ENCODE measurements around the gene PRDX2. TPM values are rescaled to one million over a fixed set of nuclear protein-coding genes. Genes with fewer than 3 reads are reported as not detected.
A peak's percentile ranks its signal among the peaks of the same experiment; 100 is the strongest.

PRDX2 gene
- total RNA-seq, 1 donor from 2014 or later, result 294 TPM

DNA sequence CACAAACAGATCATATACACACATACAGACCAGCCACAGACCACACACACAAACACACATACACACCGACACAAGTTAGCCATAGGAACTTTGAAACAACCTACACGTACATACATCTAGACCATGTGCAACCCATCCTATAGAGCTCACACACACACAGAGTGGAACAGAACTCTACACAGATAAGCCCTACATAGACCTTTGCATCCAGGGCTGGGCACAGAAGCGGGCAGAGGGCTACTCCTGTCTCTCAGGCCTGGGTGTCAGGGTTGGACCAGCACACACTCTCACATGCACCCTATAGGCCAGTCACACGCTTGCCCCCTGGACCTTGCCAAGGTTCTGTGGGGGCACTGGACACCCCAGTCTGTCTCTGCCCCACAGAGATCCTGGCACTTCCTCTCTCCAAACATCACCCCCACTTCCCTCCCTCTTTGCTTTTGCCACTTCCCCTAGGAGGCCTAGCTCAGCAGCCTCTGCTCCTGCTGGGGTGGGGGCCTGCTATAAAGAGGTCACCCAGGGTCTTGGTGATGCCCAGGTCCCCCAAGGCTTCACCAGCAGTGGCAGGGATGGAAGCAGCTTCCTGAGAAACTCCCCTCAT, 16.1 kb downstream of the PRDX2 start:
- peak; percentile 71 for DNase-seq
- no peak overlapping the region for H3K27ac Mint-ChIP-seq
- no peaks in the 10 kb centered on the region for H3K9me3 Mint-ChIP-seq
- H3K36me3 Mint-ChIP-seq (ENCODE audit: low read depth), result no peaks in the 10 kb centered on the region
- H3K4me1 Mint-ChIP-seq, result peaks cover 25% of the 10 kb centered on the region
- intact Hi-C loops (cut with micrococcal nuclease), result no loop called here
- no peak overlapping the region for H3K4me3 Mint-ChIP-seq
- no peaks in the 10 kb centered on the region for H3K27me3 Mint-ChIP-seq

DNA sequence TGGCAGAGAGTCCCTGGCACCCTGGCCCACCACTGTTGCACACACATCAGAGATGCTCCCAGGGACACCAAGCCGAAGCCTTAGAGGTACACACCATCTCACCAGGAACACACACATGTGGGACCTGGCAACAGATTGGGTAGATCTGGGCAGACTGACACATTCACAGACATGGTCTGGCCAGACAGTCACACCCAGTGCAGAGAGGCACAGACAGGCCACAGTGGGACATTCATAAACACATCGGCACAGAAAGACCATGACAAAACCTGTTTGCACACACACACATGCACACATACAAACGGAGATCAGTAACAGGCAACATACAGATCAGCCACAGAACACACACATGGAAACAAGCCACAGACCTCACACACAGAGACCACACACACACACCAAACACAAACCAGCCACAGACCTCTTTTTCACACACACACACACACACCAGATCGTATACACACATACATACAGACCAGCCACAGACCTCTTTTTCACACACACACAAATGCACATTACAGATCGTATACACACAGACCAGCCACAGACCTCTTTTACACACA, 16.6 kb downstream of the PRDX2 start:
- peak; percentile 81 for DNase-seq
- H3K4me3 Mint-ChIP-seq, result no peak overlapping the region
- no peaks in the 10 kb centered on the region for H3K36me3 Mint-ChIP-seq (ENCODE audit: low read depth)
- H3K4me1 Mint-ChIP-seq, result peaks cover 21% of the 10 kb centered on the region
- H3K27ac Mint-ChIP-seq, result no peak overlapping the region
- intact Hi-C loops (cut with micrococcal nuclease), result no loop called here
- H3K27me3 Mint-ChIP-seq, result no peaks in the 10 kb centered on the region
- no peaks in the 10 kb centered on the region for H3K9me3 Mint-ChIP-seq

DNA sequence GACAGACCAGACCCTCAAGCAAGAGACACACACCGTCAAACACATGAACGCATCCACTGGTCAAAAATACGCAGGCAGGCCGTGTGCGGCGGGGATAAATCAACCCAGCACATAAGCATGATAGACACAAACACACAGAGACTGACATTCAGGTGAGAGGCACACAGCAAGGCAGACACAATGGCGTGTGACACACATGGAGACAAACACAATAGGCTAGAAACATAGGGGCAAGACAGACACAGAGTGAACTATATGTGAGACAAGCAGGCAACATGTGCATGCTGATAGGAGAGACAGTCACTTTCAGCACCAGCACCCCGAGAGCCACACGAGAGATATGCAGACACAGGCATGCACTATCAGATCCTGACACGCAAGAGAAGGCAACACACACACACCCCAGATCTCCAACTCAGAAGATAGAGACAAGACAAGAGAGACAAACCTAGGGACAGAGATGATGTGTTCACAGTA, 17.2 kb downstream of the PRDX2 start:
- intact Hi-C loops (cut with micrococcal nuclease), result no loop called here
- Mint-ChIP-seq H3K27ac (no peak overlapping the region), H3K4me3 (no peak overlapping the region), H3K27me3 (no peaks in the 10 kb centered on the region), H3K36me3 (ENCODE audit: low read depth) (no peaks in the 10 kb centered on the region), H3K4me1 (peaks cover 24% of the 10 kb centered on the region), H3K9me3 (no peaks in the 10 kb centered on the region)
- DNase-seq, result peak; percentile 75

DNA sequence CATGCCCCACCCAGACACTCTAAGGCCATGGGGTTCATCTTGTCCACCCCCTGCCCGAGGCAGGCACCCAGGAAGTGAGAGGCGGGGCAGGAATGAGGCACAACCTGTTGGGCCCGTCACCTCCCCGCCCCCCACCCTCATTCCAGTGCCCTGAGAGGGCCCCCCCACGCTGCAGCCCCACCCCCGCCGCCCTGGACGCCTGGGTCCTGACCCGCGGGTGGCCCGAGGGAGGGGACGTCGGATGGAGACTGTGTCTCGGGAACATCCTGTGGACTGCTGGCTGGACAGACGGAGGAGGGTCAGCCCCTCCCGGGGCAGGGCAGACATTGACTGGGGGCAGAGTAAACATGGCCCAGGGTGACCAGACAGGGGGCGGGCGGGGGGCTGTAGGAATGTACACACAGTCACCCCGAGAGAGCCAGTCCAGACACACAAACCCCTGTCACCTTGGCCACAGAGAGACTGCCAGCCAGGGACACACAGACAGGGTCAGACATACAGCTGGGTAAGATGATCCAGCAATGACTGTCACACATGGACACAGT, 17.7 kb downstream of the PRDX2 start:
- H3K9me3 Mint-ChIP-seq, result no peaks in the 10 kb centered on the region
- intact Hi-C loops (cut with micrococcal nuclease), result no loop called here
- H3K4me1 Mint-ChIP-seq, result peaks cover 24% of the 10 kb centered on the region
- DNase-seq, result peak; percentile 71
- no peaks in the 10 kb centered on the region for H3K27me3 Mint-ChIP-seq
- H3K36me3 Mint-ChIP-seq (ENCODE audit: low read depth), result no peaks in the 10 kb centered on the region
- H3K27ac Mint-ChIP-seq, result no peak overlapping the region
- H3K4me3 Mint-ChIP-seq, result peak overlapping the region; percentile 78

DNA sequence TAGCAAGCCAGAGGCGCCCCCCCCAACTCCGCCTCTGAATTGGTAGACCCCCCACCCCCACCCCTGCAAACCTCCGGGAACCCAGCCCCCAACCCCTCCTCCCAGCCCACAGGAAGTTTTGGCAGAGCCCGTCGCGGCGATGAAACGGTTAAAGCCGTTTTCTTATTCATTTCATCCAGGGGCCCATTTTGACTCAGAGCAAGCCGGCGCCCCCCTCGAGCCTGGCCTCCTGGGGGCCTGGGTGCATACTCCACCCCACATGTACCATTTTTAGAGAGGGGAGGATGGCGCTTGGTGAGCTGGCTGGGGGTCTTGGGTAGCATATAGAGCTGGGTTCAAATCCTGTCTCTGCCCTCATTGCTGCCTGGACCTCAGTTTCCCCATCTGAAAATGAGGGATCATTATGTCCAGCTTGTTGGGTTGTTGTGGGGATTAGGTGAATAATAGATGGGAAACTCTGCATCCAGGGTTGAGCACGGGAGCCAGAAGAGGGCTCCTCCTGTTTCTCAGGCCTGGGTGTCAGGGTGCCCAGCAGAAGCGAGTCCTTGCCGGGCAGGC, 18.2 kb downstream of the PRDX2 start:
- peaks cover 25% of the 10 kb centered on the region for H3K4me1 Mint-ChIP-seq
- H3K36me3 Mint-ChIP-seq (ENCODE audit: low read depth), result no peaks in the 10 kb centered on the region
- no peaks in the 10 kb centered on the region for H3K27me3 Mint-ChIP-seq
- intact Hi-C loops (cut with micrococcal nuclease), result no loop called here
- DNase-seq, result peak; percentile 85
- peak overlapping the region; percentile 78 for H3K4me3 Mint-ChIP-seq
- no peaks in the 10 kb centered on the region for H3K9me3 Mint-ChIP-seq
- H3K27ac Mint-ChIP-seq, result no peak overlapping the region

DNA sequence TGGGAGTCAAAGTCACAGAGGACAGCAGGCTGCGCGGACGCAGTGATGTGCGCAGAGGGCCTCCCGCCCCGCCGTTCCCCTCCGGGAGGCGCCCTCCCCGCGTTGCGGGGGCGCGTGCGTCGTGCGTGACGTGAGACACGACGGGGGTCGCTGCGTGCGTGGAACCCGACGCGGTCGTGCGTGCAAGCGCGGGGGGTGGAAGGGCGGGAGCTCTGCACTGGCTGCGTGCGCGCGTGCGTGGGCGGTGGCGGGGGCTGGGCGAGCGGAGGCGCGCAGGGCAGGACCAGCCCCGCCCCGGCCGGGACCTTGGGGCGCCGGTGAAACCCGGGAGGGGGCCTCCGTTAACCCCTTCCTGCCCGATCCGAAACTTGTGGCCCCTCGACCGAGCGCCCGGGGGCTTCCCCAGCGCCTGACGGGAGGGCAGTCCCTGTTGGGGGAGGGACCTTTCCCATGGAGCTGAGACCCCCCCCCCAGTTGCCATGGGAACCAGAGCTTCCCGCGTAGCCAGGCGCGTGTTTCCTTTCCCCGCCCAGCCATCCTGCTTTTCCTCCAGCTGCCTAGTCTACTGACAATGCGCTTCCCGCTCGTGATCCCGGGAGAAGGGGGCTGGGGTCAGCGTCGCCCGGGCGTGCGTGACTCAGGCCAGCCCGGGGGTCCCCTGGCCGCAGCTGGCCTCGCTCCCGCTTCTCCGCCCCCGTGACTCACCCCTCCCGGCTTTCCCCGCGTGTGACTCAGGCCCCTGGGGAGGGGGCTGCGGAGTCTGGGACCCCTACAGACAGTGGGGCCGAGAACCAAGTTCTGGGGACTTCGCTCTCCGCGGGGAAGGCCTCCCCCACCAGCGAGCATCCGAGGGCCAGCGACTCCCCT, 18.9 kb downstream of the PRDX2 start:
- Mint-ChIP-seq H3K36me3 (ENCODE audit: low read depth) (no peaks in the 10 kb centered on the region), H3K9me3 (no peaks in the 10 kb centered on the region), H3K4me1 (peaks cover 25% of the 10 kb centered on the region), H3K27me3 (no peaks in the 10 kb centered on the region), H3K4me3 (peak overlapping the region; percentile 87), H3K27ac (no peak overlapping the region)
- DNase-seq, result peak; percentile 97
- intact Hi-C loops (cut with micrococcal nuclease), result loop anchor here (1.0 kb wide), 1 partner anchor 9 kb away; the partner anchor contains the start of gene JUNB

DNA sequence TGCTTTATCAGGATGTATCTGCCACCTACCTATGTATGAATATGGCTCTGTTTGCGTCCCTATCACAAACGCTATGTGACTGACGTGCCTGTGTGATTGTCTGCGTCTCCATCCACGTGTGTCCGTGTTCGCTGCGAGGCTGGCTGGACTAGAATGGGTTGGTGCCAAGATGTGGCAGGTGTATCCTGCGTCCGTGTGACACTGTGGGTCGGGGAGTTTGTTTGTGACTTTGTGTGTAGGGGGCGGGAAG, 19.5 kb downstream of the PRDX2 start:
- H3K4me3 Mint-ChIP-seq, result peak overlapping the region; percentile 87
- intact Hi-C loops (cut with micrococcal nuclease), result loop anchor here (1.0 kb wide), 1 partner anchor 9 kb away; the partner anchor contains the start of gene JUNB
- H3K4me1 Mint-ChIP-seq, result peaks cover 29% of the 10 kb centered on the region
- no peaks in the 10 kb centered on the region for H3K27me3 Mint-ChIP-seq
- no peak for DNase-seq
- H3K36me3 Mint-ChIP-seq (ENCODE audit: low read depth), result no peaks in the 10 kb centered on the region
- no peak overlapping the region for H3K27ac Mint-ChIP-seq
- H3K9me3 Mint-ChIP-seq, result no peaks in the 10 kb centered on the region

DNA sequence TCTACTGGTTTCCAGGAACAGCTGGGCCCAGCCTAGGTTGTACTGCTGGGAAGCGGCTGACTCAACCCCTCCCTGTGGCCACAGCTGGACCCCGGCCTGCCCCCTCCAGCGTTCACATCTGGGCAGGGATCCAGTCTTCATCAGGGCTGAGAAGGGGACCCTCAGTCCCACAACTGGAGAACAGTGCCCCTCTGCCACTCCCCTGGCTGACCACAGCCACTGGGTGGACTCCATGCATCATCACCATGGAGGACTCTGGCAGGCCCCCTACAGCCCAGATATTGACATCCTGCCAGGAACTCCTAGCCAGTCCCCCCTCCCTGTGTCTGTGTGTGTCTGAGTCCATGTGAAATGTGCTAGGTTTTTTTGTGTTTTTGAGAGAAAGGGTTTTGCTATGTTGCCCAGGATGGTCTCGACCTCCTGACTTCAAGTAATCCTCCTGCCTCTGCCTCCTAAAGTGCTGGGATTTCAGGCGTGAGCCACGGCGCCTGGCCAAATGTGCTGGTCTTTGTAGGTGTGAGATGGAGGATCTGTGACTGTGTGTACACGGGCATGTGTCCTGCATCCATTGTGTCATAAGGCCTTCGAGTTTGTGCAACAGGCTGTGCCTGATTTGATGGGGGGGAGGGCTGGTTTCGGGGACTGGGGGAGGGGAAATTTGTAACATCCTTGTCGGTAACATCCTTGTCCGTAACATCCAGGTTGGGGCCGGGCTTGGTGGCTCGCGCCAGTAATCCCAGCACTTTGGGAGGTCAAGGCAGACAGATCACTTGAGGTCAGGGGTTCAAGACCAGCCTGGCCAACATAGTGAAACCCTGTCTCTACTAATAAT, 22.2 kb downstream of the PRDX2 start:
- H3K27me3 Mint-ChIP-seq, result no peaks in the 10 kb centered on the region
- H3K4me3 Mint-ChIP-seq, result peak overlapping the region; percentile 96
- H3K36me3 Mint-ChIP-seq (ENCODE audit: low read depth), result no peaks in the 10 kb centered on the region
- intact Hi-C loops (cut with micrococcal nuclease), result loop anchor here (5.0 kb wide), 1 partner anchor 58 kb away; the partner anchor contains the start of gene MAST1
- H3K4me1 Mint-ChIP-seq, result peaks cover 33% of the 10 kb centered on the region
- peak overlapping the region; percentile 92 for H3K27ac Mint-ChIP-seq
- DNase-seq, result peak; percentile 68
- H3K9me3 Mint-ChIP-seq, result no peaks in the 10 kb centered on the region

DNA sequence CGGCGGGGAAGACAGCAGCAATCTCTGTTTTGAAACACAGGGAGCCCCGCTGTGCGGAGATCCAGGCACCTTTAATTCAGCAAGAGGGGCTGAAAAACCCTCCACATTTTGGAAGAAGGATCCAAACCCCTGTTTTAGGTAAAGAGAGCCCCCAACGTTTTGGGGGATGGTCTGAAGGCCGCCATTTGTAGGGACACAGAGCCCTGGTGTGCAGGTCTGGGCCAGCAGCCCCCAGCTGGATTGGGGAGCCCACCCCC, 22.8 kb downstream of the PRDX2 start:
- Mint-ChIP-seq H3K36me3 (ENCODE audit: low read depth) (no peaks in the 10 kb centered on the region), H3K27me3 (no peaks in the 10 kb centered on the region), H3K9me3 (no peaks in the 10 kb centered on the region), H3K4me3 (peak overlapping the region; percentile 96), H3K4me1 (peaks cover 35% of the 10 kb centered on the region), H3K27ac (peak overlapping the region; percentile 92)
- intact Hi-C loops (cut with micrococcal nuclease), result loop anchor here (1.0 to 5.0 kb wide), 2 partner anchors 12 to 58 kb away; partner anchors contain the start of genes JUNB and MAST1
- no peak for DNase-seq

DNA sequence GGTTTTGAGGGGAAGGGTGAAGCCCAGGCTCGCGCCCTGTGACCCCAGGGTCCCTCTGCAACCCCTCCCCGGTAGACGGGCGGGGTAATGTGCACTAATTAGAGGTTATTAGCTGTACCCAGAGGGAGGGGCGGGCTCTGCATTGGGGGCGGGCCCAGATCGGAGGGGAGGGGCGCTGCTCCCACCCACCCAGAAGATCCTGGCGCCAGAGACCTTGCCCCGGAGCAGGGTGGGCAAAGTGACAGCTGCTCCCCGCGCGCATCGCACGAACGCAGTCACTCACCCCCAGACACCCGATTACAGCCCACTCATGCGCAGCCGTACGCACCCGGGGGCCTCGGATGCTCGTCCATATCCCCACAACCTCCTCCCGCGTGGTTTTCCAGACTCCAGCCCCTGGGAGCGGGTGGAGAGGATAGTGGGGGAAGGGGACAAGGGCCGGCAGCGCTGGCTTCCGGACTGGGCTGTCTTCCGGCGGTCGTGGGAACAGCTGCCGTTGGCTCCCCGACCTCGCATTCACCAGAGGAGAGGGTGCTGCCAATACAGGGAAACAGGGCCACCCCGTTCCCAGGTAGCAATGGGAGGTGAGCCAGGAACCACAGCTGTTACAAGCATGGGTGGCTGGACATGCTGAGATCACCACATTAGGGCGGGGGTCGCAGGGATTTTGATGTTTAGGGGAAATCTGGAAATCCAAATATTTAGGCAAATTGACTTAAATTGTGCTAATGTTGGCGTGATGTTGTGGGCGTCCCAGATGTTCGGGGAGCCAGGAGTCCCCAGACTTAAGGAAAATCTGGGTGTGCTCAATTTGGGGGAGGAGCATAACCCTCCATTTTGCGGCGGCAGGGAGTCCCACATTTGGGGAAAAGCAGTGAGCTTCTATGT, 23.3 kb downstream of the PRDX2 start:
- Mint-ChIP-seq H3K27me3 (no peaks in the 10 kb centered on the region), H3K36me3 (ENCODE audit: low read depth) (no peaks in the 10 kb centered on the region), H3K9me3 (no peaks in the 10 kb centered on the region), H3K4me3 (peak overlapping the region; percentile 96), H3K27ac (peak overlapping the region; percentile 92), H3K4me1 (peaks cover 37% of the 10 kb centered on the region)
- DNase-seq, result peak; percentile 85
- intact Hi-C loops (cut with micrococcal nuclease), result loop anchor here (1.0 to 5.0 kb wide), 2 partner anchors 13 to 59 kb away; partner anchors contain the start of genes JUNB and MAST1

DNA sequence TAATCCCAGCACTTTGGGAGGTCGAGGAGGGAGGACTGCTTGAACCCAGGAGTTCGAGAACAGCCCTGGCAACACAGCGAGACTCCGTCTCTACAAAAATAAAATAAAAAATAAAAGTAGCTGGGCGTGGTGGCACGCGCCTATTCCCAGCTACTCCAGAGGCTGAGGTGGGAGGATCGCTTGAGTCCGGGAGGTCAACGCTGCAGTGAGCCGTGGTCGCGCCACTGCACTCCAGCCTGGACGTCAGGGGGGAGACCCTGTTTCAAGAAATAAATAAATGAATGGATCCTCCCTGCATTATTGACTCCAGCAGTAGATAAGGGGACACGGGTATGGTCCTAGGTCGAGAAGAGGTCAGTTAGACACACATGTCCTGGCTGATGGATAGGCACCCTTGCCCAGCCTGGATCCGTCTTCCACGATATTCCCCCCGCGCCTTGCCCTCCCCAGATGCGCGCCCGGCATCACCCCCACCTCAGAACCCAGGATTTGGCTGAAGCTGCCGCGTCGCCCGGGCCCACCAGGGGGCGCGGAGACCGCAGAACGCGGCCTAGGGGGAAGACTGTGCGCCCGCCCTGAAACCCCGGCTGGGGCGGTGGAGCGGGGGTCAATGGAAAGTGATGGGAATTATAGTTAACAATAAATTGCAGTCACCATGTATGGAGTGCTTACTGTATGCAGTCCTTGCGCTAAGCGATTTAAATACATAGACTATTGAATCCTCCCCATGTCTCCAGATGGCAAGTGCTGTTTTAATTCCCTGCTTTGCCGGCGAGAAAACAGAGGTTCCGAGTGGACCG, 24.2 kb downstream of the PRDX2 start:
- Mint-ChIP-seq H3K36me3 (ENCODE audit: low read depth) (no peaks in the 10 kb centered on the region), H3K9me3 (no peaks in the 10 kb centered on the region), H3K4me1 (peaks cover 37% of the 10 kb centered on the region), H3K4me3 (peak overlapping the region; percentile 96), H3K27me3 (no peaks in the 10 kb centered on the region), H3K27ac (peak overlapping the region; percentile 92)
- intact Hi-C loops (cut with micrococcal nuclease), result loop anchor here (1.0 to 5.0 kb wide), 3 partner anchors 14 to 60 kb away; partner anchors contain the start of genes JUNB and MAST1
- peak; percentile 96 for DNase-seq

Measured in activated CD4-positive, alpha-beta T cell treated with anti-CD3 and anti-CD28 coated beads, Interleukin-2, amount 10 ng/mL, durations not matched to agents 24 days and 14 days (primary cell).